Measurements from ENCODE around the gene SUCNR1.
"Not testable (repeated sequence)": the region's sequence is repeated elsewhere in the genome, so short reads cannot be mapped to it uniquely, and the experiment has no call there.

SUCNR1 gene, protein sequence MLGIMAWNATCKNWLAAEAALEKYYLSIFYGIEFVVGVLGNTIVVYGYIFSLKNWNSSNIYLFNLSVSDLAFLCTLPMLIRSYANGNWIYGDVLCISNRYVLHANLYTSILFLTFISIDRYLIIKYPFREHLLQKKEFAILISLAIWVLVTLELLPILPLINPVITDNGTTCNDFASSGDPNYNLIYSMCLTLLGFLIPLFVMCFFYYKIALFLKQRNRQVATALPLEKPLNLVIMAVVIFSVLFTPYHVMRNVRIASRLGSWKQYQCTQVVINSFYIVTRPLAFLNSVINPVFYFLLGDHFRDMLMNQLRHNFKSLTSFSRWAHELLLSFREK

DNA sequence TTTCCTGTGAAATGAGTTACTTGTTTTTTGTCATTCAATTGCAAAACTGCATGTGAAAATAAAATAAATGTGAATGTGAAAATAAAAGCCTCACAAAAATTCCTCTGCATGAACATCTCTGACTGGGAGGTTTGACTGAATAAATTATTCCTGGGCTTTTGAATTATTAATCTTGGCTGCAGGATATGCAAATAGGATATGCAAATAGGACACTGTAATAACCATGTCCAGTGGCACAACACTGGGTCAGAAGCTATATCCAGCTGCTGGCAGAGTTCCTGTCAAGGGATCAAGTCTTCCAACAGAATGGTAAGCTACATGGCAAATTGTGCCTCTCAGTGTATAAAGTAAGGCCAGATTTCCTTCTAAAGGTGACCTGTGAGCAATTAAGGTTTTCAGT, at the start of gene SUCNR1:
TSS of gene SUCNR1 (plus strand) at position 246 of the 400 bp plus-strand sequence. CDS start 6,250 bp downstream, outside the sequence.
- DNase-seq: no peak

DNA sequence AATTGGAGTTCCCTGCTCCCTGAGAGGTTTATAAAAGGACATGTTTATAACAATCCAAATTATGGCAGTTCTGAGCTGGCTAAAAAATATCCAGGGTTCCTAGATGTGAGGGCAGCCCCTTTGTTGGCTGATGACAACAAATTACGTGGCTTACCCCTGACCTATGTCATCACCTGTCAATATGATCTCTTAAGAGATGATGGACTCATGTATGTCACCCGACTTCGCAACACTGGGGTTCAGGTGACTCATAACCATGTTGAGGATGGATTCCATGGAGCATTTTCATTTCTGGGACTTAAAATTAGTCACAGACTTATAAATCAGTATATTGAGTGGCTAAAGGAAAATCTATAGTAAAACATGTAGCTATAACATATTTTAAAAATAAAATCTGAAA, 45.6 kb upstream of the SUCNR1 start:
- DNase-seq: no peak

DNA sequence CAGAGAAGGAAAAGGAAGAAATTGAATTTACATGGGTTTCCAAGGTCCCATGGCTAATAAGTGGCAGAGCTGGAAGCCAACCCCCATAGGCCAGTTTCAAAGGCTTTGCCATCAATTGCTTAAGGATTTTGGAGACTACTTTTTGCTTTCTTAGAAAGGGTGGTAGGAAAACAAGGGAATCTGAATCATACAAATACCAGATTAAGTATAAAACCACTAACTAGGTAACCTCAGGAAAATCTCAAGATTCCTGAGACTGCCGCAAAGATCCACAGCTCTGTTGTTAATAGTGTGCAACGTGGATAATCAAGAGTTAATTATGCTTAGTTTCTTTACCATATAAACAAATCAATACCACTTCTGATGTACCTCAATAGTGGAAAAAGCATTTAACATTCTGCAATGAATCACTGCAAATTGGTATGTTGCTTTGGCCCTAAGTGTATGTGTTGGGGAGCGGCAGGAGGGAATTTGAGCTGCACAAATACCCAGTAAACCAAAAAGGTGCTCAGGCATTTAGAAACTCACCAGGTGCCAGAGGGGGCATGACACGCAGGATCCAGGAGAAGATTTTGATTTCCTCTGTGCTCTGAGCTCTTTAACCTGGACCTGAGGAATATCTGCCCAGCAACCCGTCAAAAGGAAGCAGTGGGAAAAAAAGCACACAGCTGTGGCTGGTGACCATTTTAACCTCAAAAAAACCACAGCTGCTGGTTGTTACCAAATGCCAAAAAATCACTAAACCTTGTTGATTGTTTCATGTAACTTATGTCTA, 37.5 kb upstream of the SUCNR1 start:
- DNase-seq: no peak

DNA sequence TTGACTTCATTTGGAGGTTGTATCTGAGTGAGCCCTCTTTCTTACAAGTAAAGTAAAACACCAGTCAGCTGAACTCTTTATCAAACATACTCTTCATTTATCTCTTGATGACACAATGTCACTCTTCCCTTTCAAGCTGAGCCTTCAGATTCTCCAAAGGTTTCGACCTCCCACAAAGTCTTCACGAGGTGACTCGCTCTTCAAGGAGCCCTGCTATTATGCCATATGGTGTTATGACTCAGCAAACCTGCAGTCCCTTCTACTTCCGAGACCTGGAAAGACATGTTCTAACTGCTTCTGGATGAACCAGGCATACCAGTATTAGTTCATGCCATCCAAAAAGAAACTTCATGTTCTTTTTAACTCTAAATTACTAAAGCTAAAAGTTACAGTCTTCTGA, 36.4 kb upstream of the SUCNR1 start:
- no peak for DNase-seq

DNA sequence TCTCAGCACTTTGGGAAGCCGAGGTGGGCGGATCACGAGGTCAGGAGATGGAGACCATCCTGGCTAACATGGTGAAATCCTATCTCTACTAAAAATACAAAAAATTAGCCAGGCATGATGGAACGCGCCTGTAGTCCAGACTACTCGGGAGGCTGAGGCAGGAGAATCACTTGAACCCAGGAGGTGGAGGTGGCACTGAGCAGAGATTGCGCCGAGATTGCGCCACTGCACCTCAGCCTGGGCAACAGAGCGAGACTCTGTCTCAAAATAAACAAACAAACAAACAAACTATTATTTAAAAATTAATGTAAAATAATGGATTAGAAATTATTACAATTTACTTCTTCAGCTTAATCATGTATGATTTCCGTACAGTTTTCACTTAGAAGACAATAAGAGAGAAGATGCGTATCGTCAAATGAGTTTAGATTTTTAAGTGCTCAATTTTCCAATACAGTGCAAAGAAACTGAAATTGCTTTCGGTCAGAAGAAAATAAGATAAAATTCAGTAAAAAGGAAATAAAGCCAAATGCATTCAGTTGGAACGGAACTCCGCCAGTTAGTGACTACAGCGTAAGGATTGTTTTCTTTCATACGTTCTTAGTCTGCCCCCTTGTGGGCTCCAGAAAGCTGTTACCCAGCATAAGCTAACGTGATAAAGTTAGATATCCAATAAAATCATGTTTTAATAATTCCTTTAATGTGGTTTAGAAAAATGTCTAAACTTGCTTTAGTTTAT, 34.7 kb upstream of the SUCNR1 start:
- DNase-seq: peak in 21 of 56 donors; percentile 2 to 68 (median 12)

DNA sequence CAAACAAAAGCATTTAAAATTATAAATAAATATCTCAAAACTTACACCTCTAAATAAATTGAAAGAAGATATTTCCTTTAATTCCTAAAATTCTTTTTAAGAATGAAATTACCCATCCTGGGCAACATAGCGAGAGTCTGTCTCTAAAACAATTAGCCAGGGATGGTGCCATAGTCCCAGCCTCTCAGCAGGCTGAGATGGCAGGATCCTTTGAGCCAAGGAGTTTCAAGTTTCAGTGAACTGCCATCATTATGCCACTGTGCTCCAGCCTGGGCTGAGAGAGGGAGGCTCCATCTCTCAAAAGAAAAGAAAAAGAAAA, 34.2 kb upstream of the SUCNR1 start:
- no peak for DNase-seq

DNA sequence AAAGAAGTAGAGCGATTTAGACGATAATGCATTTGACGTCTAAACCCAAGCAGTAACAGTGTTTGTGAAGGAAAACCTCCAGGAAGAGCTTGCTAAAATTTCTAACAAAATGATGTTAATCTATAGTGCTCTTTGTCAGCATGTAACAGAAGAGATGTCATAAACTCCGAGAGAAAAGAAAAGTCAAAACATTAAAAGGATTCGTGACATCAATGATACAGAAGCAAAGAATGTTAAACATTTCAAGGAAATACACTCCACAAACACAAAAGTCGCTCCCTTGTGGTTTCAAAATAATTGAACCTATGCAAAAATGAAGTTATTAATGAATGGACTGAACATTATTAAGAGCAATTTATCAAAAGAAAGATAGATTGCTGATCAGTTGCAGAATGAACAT, 31.6 kb upstream of the SUCNR1 start:
- DNase-seq: no peak

DNA sequence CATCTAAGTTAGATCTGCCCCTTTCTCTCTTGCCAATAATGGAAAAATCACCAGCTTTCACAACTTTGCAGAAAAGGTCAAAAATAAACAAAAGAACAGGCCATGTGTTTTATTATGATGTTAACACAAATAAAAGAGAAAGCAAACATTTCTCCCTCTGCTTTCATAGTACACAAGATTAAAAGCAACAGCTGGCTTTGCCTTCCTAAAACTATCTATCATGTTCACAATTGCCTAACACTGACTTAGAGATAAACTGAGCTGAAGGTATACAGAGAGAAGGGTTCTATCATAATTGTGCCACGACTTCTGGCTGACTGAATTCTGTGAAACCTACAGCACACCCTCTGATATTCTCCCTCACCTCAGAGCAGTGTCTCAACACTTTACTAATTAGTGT, 30.2 kb upstream of the SUCNR1 start:
- no peak for DNase-seq

DNA sequence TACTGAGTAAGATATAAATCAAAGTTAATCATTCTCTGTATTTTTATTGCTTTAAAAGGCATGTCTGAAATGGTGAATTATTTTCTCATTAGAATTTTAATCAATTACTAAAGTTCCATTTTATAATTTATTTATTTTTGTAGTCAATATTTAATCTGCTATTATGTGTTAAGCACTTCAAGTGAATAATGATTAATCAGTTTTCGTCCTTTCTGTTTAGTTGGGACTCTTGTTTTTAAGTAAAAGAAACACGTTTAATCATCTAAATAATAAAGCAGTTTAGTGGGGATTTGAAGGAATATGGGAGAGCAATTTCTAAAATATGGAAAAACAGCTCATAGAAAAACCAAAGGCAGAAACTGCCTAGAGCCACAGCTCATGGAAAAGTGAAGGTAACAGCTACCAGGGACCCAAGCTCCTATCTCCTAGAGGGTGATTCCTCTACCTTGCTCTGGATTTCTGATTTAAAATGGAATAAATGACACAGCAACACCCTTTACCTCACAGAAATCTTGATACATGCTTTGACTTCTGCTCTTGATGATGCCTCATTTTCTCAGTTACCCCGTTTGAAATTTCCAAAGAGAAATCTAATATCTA, 28.0 kb upstream of the SUCNR1 start:
- DNase-seq: no peak

DNA sequence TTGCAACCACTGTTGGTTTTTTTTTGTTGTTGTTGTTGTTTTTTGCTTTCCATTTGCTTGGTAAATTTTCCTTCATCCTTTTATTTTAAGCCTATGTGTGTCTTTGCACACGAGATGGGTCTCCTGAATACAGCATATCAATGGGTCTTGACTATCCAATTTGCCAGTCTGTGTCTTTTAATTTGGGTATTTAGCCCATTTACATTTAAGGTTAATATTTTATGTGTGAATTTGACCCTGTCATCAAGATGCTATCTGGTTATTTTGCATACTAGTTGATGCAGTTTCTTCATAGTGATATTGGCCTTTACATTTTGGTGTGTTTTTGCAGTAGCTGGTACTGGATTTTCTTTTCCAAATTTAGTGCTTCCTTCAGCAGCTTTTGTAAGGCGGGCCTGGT, 23.4 kb upstream of the SUCNR1 start:
- DNase-seq: not testable (repeated sequence)

DNA sequence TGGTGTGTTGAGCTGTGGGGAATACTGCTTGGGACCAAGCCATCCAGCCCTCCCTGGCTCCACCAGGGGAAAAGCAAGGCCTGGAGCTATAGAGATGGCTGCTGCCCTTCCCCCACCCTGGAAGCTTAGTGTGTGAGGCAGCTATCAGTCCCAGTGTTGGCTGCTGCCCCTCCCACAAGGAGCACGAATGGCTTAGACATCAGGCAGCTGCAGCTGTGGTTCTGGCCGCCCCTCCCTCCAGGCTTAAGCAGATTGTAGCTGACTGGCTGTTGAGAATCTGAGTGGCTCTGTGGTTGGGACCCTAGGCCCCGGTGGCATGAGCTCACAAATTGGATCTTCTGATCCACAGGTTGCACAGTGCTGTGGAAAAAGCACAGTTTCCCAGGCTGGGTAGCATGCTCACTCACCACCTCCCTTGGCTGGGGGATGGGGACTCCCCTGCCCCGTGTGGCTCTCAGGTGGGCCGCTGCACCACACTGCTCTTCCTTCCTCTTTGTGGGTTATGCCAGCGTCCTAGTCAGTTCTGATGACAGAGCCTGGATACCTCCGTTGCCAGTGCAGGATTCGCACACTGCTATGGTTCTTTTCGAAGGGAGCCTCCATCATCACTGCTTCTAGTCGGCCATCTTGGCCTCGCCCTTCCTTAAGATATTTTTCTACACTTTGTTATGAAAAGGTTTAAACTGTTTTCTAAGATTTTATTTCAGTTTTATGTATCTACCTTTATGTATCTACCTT, 21.2 kb upstream of the SUCNR1 start:
- no peak for DNase-seq

DNA sequence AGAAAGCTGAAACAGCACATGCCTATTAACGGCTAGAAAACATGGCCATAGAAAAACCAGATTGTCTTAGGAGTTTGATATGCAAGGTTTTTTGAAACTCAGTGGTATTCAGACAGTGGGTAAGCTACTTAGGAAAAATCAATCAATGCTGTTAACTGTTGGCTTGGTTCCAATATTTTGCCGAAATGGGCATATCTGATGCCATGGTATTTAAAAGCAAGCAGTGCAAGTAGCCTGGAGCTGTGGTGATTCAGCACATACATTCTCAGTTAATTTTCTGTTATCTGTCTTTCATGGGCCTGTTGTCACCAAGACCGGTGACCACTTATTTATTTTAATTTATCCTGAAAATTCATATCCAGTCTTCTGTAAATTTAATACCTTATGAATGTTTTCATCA, 17.3 kb upstream of the SUCNR1 start:
- no peak for DNase-seq

DNA sequence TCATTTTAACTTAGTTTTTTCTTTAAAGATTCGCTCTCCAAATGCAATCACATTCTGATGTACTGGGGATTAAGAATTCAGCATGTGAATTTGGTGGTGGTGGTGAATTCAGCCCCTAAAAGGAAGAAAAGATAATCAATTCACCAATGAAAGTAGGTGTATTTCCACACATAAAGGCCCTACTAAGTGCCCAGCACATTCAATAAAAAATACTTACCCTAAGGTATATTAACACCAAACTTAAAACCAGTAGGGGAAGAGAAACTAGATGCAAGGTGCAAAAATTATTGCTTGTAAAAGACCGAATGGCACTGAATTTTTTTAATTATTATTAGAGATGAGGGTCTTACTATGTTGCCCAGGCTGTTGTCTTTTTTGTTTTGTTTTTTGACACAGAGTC, 16.8 kb upstream of the SUCNR1 start:
- no peak for DNase-seq

DNA sequence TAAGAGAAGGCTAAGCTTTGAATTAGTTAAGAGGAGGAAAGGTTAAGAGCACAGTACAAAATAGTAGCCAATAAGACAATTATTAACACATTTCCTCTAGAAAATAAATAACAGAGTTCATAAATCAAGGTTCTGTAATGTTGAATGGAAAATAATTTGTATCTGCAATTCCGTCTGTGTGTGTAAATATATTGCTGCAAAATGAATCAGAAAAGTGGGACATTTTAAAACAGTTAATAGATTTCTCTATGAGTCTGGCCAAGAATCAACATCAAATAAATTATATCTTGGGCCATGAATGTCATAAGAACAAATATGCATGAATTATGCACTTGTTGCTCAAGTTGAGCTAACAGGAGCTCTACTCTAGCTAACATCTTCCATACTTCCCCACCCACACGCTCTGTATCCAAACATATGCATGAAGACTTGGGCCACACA, 14.2 kb upstream of the SUCNR1 start:
- DNase-seq: no peak

DNA sequence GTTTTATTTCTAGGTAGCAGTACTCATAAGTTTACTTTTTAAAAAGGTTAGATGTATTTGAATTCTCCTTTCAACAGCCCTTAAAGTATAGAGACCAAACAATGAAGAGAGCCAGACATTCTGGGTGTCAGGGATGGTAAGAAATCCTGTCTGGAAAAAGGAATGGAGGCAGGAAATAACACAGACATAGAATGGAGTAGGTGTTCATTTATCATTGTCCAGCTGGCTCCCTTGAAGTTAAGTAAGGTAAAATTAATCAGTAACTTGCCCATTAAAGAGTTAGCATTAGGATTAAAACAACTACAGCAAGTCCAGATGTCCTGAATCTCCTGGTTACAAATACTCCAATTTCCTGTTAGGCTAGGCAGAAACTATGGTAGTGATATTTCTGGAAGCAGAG, 13.5 kb upstream of the SUCNR1 start:
- no peak for DNase-seq

DNA sequence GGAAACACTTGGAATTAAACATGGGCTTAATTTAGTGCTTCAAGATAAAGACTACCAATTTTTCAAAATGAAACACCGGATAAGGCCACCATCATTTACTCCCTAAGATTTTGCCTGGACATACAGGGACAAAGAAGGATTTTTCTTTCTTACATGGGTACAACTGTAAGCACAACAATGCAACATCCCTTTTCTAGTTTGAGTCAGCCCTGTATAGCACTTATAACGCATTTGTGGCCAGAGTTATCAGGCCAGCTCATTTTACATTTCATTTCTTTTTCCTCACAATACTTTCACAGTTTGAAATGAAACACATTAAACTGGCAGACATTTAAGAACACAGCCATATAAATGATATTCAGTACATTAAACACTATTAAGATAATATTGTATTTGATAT, 9.8 kb upstream of the SUCNR1 start:
- no peak for DNase-seq

DNA sequence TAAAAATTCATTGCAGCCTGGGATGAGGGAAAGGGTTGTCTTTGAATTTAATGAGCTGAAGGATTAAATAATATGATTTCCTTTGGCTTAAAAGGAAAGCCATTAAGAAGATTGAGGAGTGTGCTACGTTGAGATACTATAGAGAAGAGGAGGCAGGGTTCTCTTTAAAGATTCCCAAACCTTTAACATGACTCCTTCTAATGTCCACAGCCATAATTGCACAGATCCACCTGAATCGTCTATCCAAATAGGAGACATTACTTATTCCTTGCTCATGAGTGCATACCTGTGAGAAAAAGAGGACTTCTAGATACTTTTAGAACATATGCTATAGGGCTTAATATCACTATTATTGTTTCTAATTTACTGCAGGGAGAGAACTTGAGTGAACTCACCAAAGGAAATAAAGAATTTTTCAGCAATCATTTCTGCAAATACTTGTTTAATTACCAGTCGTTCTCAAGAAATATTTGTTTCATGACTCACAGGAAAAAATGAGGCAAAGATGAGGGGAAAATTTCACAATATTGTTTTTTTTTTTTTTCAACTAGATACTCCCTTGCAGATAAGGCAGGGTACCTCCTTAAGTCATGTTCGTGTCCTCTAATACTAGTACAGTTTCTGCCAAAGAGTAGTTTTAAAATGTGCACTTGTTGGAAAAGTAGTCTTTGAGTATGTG, 8.9 kb upstream of the SUCNR1 start:
- DNase-seq: no peak

DNA sequence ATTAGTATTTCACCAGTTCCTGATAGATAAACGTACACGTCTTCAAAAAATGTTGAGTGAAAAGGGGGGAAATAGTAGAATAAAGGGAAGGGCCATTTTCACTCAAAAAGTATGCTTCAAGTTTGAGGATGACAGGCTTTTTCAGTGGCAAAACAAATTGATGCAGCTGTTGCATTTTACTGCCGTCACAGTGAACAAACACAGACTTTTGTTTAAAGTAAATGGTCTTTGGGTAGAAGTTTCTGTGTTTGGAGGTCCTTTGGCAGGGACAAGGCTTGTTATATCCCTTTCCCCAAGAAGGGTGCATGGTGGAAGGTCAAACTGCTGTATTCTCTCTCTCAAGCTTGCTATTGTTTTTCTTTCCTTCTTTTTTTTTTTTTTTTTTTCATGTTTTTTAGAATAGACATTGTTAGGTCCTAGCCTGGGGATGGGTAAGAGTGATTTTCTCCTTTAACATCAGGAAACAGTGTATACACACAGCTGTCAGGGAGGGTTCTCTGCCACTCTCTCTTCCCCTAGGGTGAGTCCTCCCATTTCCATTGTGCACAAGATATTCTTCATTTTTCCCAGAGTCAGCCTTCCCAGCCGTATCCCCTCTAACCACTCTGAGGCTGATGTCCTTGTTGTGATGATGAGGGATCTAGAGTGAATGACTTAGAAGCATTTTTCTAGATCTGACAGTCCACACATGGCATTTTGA, 6.6 kb upstream of the SUCNR1 start:
- DNase-seq: no peak

DNA sequence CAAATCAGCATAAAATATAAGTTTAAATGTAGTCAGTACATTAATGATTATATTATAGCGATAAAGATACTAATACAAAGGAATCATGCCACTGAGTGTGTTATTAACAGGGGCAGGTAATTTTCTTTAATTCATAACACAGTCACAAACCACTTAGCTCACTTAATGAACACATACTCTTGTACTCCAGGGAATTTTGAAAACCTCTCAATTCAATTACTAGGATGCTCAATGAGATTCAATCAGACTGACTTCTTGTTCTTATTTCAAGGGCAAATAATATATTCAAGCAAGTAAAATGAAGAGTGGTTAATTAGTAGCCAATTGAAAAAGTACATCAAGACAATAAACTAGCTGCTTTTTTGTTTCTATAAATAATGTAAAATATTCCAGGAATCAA, 5.8 kb upstream of the SUCNR1 start:
- no peak for DNase-seq

DNA sequence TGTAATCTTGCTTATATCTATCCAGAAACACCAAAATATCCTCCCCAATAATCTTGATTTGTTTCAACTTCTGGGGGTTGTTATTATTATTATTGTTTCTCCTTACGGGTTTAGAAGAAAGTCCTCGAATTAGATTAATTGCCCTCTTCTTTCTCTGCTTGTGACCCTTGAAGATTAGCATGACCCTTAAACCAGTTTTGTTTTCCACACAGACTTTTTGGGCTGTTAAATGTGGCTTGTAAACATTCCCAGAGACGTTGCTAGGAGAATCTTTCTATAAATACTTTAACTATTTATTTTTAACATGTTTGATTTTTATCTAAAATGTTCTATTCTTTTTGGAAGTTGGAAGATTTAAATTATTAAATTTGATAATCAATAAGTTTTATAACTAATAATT, 4.3 kb upstream of the SUCNR1 start:
- DNase-seq: no peak

Measured in amygdala (tissue), 56 donors.